Prostate gland (tissue), 2 donors: ENCODE measurements around the gene DYSF.

Experiments
- POLR2A ChIP-seq: fragments of 450-650 bp; IDR thresholded peaks from one replicate; pipeline ENCODE4 v1.6.1; 2016; ENCODE audit warnings: antibody characterized with exemption, mild to moderate bottlenecking
- TF ChIP-seq, protein P1 (sequence below), 4 experiments: fragments of 200-600 bp in 2 of 4; fragments of 450-650 bp in 2 of 4; sonication (generic) in 2 of 4; IDR thresholded peaks; 1 replicate in 3 of 4; 2 replicates in 1 of 4; pipeline ENCODE4 v1.5.1; 2016 to 2019; ENCODE audit warnings: antibody characterized with exemption in 4 of 4, mild to moderate bottlenecking in 2 of 4, moderate library complexity in 2 of 4

DNA sequence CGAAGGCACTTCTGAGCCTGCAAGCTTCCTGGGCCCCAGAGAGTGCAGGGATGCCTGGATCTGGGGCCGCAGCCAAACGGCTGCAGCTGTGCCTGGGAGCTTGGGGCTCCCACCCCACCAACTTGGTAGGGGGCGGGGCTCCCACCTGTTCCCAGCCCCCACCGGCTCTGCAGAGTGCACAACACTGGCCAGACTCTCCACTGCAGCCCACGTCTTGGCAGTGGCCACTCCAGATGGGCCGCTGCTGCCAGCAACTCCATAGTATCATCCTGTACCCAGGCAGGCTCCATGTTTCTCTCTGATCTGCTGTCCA, 9.9 kb downstream of the DYSF start:
- TF ChIP-seq, protein P1, sequence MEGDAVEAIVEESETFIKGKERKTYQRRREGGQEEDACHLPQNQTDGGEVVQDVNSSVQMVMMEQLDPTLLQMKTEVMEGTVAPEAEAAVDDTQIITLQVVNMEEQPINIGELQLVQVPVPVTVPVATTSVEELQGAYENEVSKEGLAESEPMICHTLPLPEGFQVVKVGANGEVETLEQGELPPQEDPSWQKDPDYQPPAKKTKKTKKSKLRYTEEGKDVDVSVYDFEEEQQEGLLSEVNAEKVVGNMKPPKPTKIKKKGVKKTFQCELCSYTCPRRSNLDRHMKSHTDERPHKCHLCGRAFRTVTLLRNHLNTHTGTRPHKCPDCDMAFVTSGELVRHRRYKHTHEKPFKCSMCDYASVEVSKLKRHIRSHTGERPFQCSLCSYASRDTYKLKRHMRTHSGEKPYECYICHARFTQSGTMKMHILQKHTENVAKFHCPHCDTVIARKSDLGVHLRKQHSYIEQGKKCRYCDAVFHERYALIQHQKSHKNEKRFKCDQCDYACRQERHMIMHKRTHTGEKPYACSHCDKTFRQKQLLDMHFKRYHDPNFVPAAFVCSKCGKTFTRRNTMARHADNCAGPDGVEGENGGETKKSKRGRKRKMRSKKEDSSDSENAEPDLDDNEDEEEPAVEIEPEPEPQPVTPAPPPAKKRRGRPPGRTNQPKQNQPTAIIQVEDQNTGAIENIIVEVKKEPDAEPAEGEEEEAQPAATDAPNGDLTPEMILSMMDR (IDR thresholded peaks at IDR 0.05) = no peak
- no peak for TF ChIP-seq POLR2A
